Measurements from ENCODE around the gene TUBGCP6. TPM values are rescaled to one million over a fixed set of nuclear protein-coding genes. Genes with fewer than 3 reads are reported as not detected.

Gene TUBGCP6
- total RNA-seq, 1 experiment from 2014 or later, result 31.0 TPM

DNA sequence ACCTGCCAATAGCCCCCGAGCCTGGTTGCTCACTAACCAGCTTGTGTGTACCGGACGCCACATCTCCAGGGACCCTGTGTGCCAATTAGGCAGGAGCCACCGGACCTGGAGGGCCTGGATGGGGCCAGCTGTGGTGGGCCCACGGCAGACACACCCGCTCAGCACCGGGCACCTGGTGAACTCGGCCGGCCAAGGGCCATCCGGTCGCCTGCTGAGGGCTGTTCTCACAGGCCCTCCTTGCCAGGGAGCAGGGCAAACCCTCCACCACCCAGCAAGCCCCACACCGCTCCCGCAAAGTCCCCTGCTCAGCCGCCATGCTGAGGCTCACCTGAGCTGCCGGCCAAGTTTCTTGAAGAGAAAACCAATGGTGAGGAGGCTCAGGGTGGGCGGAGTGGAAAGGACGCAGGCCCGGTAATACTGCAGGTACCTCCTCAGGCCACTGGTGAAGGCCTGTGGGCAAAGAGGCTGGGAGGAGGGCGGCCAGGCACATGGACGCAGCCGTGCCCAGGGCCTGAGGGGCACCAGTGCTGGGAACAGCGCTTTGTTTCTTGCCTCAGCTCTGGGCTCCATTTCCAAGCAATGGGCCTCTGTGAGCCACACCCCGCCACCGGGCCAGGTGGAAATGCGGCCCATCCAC is 17.1 kb downstream of the TUBGCP6 start:
- DNase-seq (ENCODE audit: low spot score), result no peak
- POLR2A ChIA-PET (ENCODE audit: low non-redundant PET), result no interaction called here

DNA sequence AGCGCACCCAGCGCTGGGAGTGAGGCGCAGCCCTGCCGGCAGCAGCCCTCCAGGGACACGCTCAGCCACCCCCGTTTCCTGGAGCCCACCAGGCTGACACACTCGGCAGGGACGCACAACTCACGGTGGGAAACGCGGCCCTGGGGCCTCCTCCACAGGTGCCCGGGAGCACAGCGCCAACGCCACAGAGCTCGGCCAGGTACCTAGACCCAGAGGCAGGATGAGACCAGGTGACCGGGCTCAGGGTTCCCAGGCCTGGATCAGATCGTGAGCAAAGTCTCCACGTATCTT is 18.0 kb downstream of the TUBGCP6 start:
- BruUV-seq (replicated peaks), result no TSS peak
- DNase-seq (ENCODE audit: low spot score), result no peak
- no peaks in the 10 kb centered on the region for H3K4me1 ChIP-seq (ENCODE audit: insufficient read depth, low read length, poor library complexity, severe bottlenecking)
- intact Hi-C loops (cut with micrococcal nuclease; ENCODE audit: unreplicated experiment), result no loop called here
- H3K27ac ChIP-seq (ENCODE audit: low read depth, low read length, poor library complexity, severe bottlenecking), result no peak overlapping the region
- TF ChIP-seq, protein P1, sequence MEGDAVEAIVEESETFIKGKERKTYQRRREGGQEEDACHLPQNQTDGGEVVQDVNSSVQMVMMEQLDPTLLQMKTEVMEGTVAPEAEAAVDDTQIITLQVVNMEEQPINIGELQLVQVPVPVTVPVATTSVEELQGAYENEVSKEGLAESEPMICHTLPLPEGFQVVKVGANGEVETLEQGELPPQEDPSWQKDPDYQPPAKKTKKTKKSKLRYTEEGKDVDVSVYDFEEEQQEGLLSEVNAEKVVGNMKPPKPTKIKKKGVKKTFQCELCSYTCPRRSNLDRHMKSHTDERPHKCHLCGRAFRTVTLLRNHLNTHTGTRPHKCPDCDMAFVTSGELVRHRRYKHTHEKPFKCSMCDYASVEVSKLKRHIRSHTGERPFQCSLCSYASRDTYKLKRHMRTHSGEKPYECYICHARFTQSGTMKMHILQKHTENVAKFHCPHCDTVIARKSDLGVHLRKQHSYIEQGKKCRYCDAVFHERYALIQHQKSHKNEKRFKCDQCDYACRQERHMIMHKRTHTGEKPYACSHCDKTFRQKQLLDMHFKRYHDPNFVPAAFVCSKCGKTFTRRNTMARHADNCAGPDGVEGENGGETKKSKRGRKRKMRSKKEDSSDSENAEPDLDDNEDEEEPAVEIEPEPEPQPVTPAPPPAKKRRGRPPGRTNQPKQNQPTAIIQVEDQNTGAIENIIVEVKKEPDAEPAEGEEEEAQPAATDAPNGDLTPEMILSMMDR (conservative IDR thresholded peaks at IDR 0.05; ENCODE audit: low read depth, low read length), result no peak
- no peak for TF ChIP-seq EZH2 (IDR thresholded peaks at IDR 0.05; ENCODE audit: borderline replicate concordance, low read depth, low read length, poor library complexity, severe bottlenecking)
- H3K27me3 ChIP-seq (replicated peaks; ENCODE audit: insufficient read depth, low read depth, low read length, poor library complexity), result no peaks in the 10 kb centered on the region
- ChIA-PET CTCF (no interaction called here), POLR2A (ENCODE audit: low non-redundant PET) (no interaction called here)
- H3K36me3 ChIP-seq (ENCODE audit: insufficient read depth, low read length, poor library complexity, severe bottlenecking), result peaks cover 22% of the 10 kb centered on the region
- H3K9me3 ChIP-seq (ENCODE audit: low read depth, low read length, poor library complexity, severe bottlenecking), result no peaks in the 10 kb centered on the region
- H3K4me3 ChIP-seq (ENCODE audit: low read depth, low read length, poor library complexity, severe bottlenecking), result no peak overlapping the region

More for the DNA sequence above, 17.1 kb downstream of the TUBGCP6 start:
- Histone ChIP-seq H3K4me3 (ENCODE audit: low read depth, low read length, poor library complexity, severe bottlenecking) (no peak overlapping the region), H3K27me3 (replicated peaks; ENCODE audit: insufficient read depth, low read depth, low read length, poor library complexity) (no peaks in the 10 kb centered on the region), H3K27ac (ENCODE audit: low read depth, low read length, poor library complexity, severe bottlenecking) (no peak overlapping the region), H3K9me3 (ENCODE audit: low read depth, low read length, poor library complexity, severe bottlenecking) (no peaks in the 10 kb centered on the region), H3K36me3 (ENCODE audit: insufficient read depth, low read length, poor library complexity, severe bottlenecking) (peaks cover 13% of the 10 kb centered on the region), H3K4me1 (ENCODE audit: insufficient read depth, low read length, poor library complexity, severe bottlenecking) (no peaks in the 10 kb centered on the region)
- BruUV-seq (replicated peaks), result no TSS peak
- TF ChIP-seq, protein P1 (conservative IDR thresholded peaks at IDR 0.05; ENCODE audit: low read depth, low read length), result no peak
- no peak for TF ChIP-seq EZH2 (IDR thresholded peaks at IDR 0.05; ENCODE audit: borderline replicate concordance, low read depth, low read length, poor library complexity, severe bottlenecking)
- CTCF ChIA-PET, result no interaction called here
- intact Hi-C loops (cut with micrococcal nuclease; ENCODE audit: unreplicated experiment), result no loop called here

DNA sequence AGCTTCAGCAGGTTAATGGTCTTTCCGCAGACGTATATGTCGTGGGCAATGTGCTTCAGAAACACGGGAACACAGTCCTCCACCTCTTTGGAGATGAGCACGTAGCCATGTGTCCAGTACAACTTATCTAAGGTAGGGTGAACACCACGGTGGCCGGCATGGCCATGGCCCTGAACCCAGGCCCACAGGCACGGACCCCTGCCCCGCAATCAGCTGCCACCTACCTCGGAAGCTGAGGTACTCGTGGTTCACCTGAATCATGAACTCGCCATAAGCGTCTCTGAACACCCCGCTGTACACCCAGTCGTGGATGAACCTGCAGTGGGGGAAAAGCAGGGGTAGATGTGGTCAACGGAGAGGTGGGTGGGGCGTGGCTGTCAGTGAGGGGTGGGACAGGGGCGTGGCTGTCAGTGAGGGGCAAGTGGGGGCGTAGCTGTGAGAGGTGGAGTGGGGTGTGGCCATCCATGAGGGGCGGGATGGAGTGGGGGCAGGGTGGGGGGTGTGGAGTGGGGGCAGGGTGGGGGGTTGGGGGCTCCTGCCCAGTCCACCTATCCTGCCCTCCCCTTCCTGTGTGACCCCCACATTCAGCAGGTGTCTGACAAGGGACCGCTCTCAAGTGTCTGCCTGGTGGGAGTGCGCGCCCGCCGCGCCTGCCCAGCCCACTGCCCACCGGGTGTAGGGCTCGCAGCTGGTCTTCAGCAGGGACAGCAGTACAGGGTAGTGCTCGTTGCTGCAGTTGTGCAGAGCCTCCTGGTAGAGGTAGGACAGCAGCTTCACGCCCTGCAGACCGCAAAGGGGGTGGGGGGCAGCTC is 18.6 kb downstream of the TUBGCP6 start:
- Histone ChIP-seq H3K36me3 (ENCODE audit: insufficient read depth, low read length, poor library complexity, severe bottlenecking) (peaks cover 28% of the 10 kb centered on the region), H3K4me3 (ENCODE audit: low read depth, low read length, poor library complexity, severe bottlenecking) (no peak overlapping the region), H3K4me1 (ENCODE audit: insufficient read depth, low read length, poor library complexity, severe bottlenecking) (no peaks in the 10 kb centered on the region), H3K27me3 (replicated peaks; ENCODE audit: insufficient read depth, low read depth, low read length, poor library complexity) (no peaks in the 10 kb centered on the region), H3K9me3 (ENCODE audit: low read depth, low read length, poor library complexity, severe bottlenecking) (no peaks in the 10 kb centered on the region), H3K27ac (ENCODE audit: low read depth, low read length, poor library complexity, severe bottlenecking) (no peak overlapping the region)
- intact Hi-C loops (cut with micrococcal nuclease; ENCODE audit: unreplicated experiment), result no loop called here
- TF ChIP-seq, protein P1 (conservative IDR thresholded peaks at IDR 0.05; ENCODE audit: low read depth, low read length), result no peak
- TF ChIP-seq EZH2 (IDR thresholded peaks at IDR 0.05; ENCODE audit: borderline replicate concordance, low read depth, low read length, poor library complexity, severe bottlenecking), result no peak
- ChIA-PET CTCF (no interaction called here), POLR2A (ENCODE audit: low non-redundant PET) (no interaction called here)
- no peak for DNase-seq (ENCODE audit: low spot score)
- BruUV-seq (replicated peaks), result no TSS peak

Measured in A673 (cell line).